ENCODE results near the gene SLC1A2. TPM values are rescaled to one million over a fixed set of nuclear protein-coding genes. Genes with fewer than 3 reads are reported as not detected.

The SLC1A2 gene
- total RNA-seq, 2 donors from 2014 or later: 7.1 to 13.5 TPM

GRCh38 chr11:35413598-35413997 is 5.8 kb downstream of the SLC1A2 start:
- H3K27ac ChIP-seq (ENCODE audit: low read depth, low read length): no peak overlapping the region
- Mint-ChIP-seq H3K27me3 (ENCODE audit: insufficient read depth) (peaks cover 60% of the 10 kb centered on the region), H3K9me3 (no peaks in the 10 kb centered on the region), H3K4me1 (peaks cover 7% of the 10 kb centered on the region), H3K36me3 (ENCODE audit: low read depth) (no peaks in the 10 kb centered on the region), H3K4me3 (no peak overlapping the region), H3K27ac (no peak overlapping the region)
- 85 to 89% methylated on average over 2 to 3 of the region's 3 CpGs for WGBS, 2 experiments (ENCODE audit: insufficient coverage in 1 of 2, insufficient read length in 1 of 2)
- no peaks in the 10 kb centered on the region for H3K9me3 ChIP-seq (ENCODE audit: control insufficient read depth, low read length)
- no peak for TF ChIP-seq CTCF (conservative IDR thresholded peaks at IDR 0.05)
- peaks cover 42% of the 10 kb centered on the region for H3K27me3 ChIP-seq (ENCODE audit: control insufficient read depth, insufficient read depth, low read length, poor library complexity, severe bottlenecking)
- no peaks in the 10 kb centered on the region for H3K36me3 ChIP-seq (ENCODE audit: control insufficient read depth, insufficient read depth, low read length)
- H3K4me1 ChIP-seq (ENCODE audit: control insufficient read depth, insufficient read depth, low read length): no peaks in the 10 kb centered on the region
- H3K9ac ChIP-seq (ENCODE audit: extremely low read depth, low read length, poor library complexity, severe bottlenecking): no peak overlapping the region
- no peak overlapping the region for H3K4me3 ChIP-seq (ENCODE audit: low read length)
- no peak for DNase-seq

- no peaks in the 10 kb centered on the region for H3K36me3 ChIP-seq (ENCODE audit: control insufficient read depth, insufficient read depth, low read length)
- TF ChIP-seq CTCF (conservative IDR thresholded peaks at IDR 0.05): peak; percentile 81
- no peaks in the 10 kb centered on the region for H3K4me1 ChIP-seq (ENCODE audit: control insufficient read depth, insufficient read depth, low read length)
- H3K9me3 ChIP-seq (ENCODE audit: control insufficient read depth, low read length): no peaks in the 10 kb centered on the region
- Mint-ChIP-seq H3K4me1 (no peaks in the 10 kb centered on the region), H3K4me3 (no peak overlapping the region), H3K27me3 (ENCODE audit: insufficient read depth) (peaks cover 47% of the 10 kb centered on the region), H3K36me3 (ENCODE audit: low read depth) (no peaks in the 10 kb centered on the region), H3K27ac (no peak overlapping the region), H3K9me3 (no peaks in the 10 kb centered on the region)
- no peak overlapping the region for H3K9ac ChIP-seq (ENCODE audit: extremely low read depth, low read length, poor library complexity, severe bottlenecking)
- WGBS, 2 experiments (ENCODE audit: insufficient coverage in 1 of 2, insufficient read length in 1 of 2): 33 to 58% methylated on average over 1 to 2 of the region's 2 CpGs
- H3K4me3 ChIP-seq (ENCODE audit: low read length): no peak overlapping the region
- peaks cover 33% of the 10 kb centered on the region for H3K27me3 ChIP-seq (ENCODE audit: control insufficient read depth, insufficient read depth, low read length, poor library complexity, severe bottlenecking)
- H3K27ac ChIP-seq (ENCODE audit: low read depth, low read length): no peak overlapping the region
- no peak for DNase-seq
These were observed 7.1 kb downstream of the SLC1A2 start for GRCh38 chr11:35412285-35412684.

- no peak for TF ChIP-seq CTCF (conservative IDR thresholded peaks at IDR 0.05)
- Mint-ChIP-seq H3K27me3 (ENCODE audit: insufficient read depth) (peaks cover 14% of the 10 kb centered on the region), H3K9me3 (no peaks in the 10 kb centered on the region), H3K36me3 (ENCODE audit: low read depth) (no peaks in the 10 kb centered on the region), H3K4me3 (no peak overlapping the region), H3K27ac (no peak overlapping the region), H3K4me1 (peaks cover 13% of the 10 kb centered on the region)
- Histone ChIP-seq H3K4me3 (ENCODE audit: low read length) (no peak overlapping the region), H3K4me1 (ENCODE audit: control insufficient read depth, insufficient read depth, low read length) (peaks cover 5% of the 10 kb centered on the region), H3K27ac (ENCODE audit: low read depth, low read length) (no peak overlapping the region), H3K36me3 (ENCODE audit: control insufficient read depth, insufficient read depth, low read length) (no peaks in the 10 kb centered on the region), H3K9me3 (ENCODE audit: control insufficient read depth, low read length) (no peaks in the 10 kb centered on the region), H3K27me3 (ENCODE audit: control insufficient read depth, insufficient read depth, low read length, poor library complexity, severe bottlenecking) (peaks cover 7% of the 10 kb centered on the region), H3K9ac (ENCODE audit: extremely low read depth, low read length, poor library complexity, severe bottlenecking) (no peak overlapping the region)
- WGBS, 2 experiments (ENCODE audit: insufficient coverage in 1 of 2, insufficient read length in 1 of 2): 80 to 93% methylated on average over 1 of the region's 1 CpG
- DNase-seq: no peak
These were observed 12.3 kb downstream of the SLC1A2 start for GRCh38 chr11:35407041-35407440.
